Body of pancreas (tissue), 4 donors: ENCODE data around the gene RNU6-7.

Experiments
- CTCF ChIP-seq, 7 experiments: fragments of 450-650 bp in 4 of 7; fragments of 200-600 bp in 3 of 7; sonication (generic) in 3 of 7; IDR thresholded peaks; one replicate each; pipeline ENCODE4 v1.5.1; 2016 to 2019; ENCODE audit warnings: antibody characterized with exemption in 7 of 7
- POLR2A ChIP-seq, 3 donors: fragments of 450-650 bp; IDR thresholded peaks; one replicate each; pipeline ENCODE4 v1.6.1; 2016; ENCODE audit warnings: antibody characterized with exemption in 3 of 3, mild to moderate bottlenecking in 2 of 3

GRCh38 chr14:32192712-32193373 is 9.0 kb upstream of the RNU6-7 start:
- TF ChIP-seq POLR2A (IDR thresholded peaks at IDR 0.05): no peak
- TF ChIP-seq CTCF (IDR thresholded peaks at IDR 0.05): no peak
